Measurements from ENCODE around the gene LAGE3.
A peak's percentile ranks its signal among the peaks of the same experiment; 100 is the strongest.

Gene LAGE3

DNA sequence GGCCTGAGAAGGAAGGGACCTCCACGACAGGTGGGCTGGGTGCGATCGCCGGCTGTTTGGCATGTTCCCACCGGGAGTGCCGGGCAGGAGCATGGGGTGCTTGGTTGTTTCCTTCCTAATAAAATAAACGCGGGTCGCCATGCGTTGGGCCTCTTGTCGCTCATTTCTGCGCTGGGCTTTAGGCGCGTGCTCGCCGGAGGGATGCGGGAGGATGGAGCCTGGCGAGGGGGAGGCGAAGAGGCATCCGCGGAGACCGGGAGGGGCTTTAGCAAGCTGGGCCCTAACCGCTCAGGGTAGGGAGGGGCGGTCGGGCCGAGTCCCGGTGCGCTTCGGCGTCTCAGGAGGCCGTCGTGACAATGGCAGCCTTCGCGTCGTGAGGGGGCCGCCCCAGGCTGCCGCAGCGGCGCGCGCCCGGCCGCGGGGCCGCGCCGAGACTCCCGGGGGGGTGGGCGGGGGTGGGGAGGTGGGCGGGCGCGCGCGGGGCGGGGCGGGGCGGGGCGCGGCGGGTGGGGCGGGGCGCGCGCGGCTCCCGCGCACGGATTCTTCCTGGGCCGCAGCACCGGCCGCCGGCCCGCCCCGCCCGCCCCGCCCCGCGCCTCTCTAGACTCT is 42.6 kb downstream of the LAGE3 start:
- H3K4me3 ChIP-seq (ENCODE audit: low read depth, low read length): no peak overlapping the region
- peak; percentile 51 for DNase-seq (ENCODE audit: low read depth)
- TF ChIP-seq MYC (IDR thresholded peaks at IDR 0.05; ENCODE audit: low read depth, low read length) (no peak), POLR2A (IDR thresholded peaks at IDR 0.05; ENCODE audit: extremely low read depth, insufficient read length) (no peak)
- TF ChIP-seq, protein P1, sequence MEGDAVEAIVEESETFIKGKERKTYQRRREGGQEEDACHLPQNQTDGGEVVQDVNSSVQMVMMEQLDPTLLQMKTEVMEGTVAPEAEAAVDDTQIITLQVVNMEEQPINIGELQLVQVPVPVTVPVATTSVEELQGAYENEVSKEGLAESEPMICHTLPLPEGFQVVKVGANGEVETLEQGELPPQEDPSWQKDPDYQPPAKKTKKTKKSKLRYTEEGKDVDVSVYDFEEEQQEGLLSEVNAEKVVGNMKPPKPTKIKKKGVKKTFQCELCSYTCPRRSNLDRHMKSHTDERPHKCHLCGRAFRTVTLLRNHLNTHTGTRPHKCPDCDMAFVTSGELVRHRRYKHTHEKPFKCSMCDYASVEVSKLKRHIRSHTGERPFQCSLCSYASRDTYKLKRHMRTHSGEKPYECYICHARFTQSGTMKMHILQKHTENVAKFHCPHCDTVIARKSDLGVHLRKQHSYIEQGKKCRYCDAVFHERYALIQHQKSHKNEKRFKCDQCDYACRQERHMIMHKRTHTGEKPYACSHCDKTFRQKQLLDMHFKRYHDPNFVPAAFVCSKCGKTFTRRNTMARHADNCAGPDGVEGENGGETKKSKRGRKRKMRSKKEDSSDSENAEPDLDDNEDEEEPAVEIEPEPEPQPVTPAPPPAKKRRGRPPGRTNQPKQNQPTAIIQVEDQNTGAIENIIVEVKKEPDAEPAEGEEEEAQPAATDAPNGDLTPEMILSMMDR (IDR thresholded peaks at IDR 0.05; ENCODE audit: low read depth, low read length): no peak
- TF ChIP-seq, protein P2, sequence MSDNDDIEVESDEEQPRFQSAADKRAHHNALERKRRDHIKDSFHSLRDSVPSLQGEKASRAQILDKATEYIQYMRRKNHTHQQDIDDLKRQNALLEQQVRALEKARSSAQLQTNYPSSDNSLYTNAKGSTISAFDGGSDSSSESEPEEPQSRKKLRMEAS (IDR thresholded peaks at IDR 0.05; ENCODE audit: low read depth, low read length): no peak

DNA sequence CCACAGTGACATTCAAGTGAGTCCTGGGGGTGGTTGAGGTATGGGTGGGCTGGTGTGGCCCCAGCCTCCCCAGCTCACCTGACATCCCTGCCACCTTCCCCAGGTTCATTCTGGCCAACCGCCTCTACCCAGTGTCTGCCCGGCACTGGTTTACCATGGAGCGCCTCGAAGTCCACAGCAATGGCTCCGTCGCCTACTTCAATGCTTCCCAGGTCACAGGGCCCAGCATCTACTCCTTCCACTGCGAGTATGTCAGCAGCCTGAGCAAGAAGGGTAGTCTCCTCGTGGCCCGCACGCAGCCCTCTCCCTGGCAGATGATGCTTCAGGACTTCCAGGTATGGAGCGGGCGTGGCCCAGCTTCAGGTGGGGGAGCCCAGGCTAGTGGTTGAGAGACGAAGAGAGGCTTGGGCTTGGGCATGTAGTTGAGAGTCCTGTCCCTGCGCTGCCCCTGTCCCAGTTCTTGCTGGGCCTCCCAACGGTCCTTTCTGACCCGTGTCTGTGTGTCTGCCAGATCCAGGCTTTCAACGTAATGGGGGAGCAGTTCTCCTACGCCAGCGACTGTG is 43.8 kb downstream of the LAGE3 start:
- H3K4me3 ChIP-seq (ENCODE audit: low read depth, low read length): no peak overlapping the region
- DNase-seq (ENCODE audit: low read depth): no peak
- no peak for TF ChIP-seq POLR2A (IDR thresholded peaks at IDR 0.05; ENCODE audit: extremely low read depth, insufficient read length)
- TF ChIP-seq, protein P2 (IDR thresholded peaks at IDR 0.05; ENCODE audit: low read depth, low read length): no peak
- TF ChIP-seq, protein P1 (IDR thresholded peaks at IDR 0.05; ENCODE audit: low read depth, low read length): no peak
- TF ChIP-seq MYC (IDR thresholded peaks at IDR 0.05; ENCODE audit: low read depth, low read length): no peak

DNA sequence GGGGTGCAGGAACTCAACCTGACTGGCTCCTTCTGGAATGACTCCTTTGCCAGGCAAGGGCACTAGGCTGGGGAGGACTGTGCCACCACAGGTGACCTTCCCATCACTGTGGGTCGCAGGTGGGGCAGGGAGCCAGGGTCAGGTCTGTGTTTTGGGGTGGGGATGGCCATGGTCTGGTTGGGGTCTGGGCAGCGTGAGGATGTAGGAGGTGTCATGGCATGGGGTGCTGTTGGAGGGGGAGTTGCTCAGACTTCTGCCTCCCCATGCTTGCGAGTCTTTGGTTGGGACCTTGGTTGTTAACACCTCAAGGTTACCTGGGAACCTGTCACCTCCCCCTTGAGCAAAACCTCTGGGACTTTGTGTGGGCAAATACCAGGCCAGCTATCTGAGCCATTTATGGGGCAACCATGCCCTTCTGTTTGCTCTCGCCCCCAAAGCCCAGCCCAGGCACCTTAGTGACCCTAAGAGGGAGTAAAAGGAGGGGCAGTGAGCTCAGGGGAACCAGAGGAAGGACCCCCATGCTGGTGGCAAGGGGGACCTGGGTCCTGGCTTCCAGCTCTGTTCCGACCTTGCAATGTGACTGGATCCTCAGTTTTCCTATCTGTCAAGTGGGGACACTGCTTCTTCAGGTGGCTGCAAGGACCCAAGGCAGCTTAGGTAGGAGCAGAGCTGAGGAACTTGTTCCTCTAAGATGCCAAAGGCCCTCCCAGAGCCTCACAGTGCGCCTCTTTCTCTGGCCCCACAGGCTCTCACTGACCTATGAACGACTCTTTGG is 44.5 kb downstream of the LAGE3 start:
- no peak for DNase-seq (ENCODE audit: low read depth)
- TF ChIP-seq MYC (IDR thresholded peaks at IDR 0.05; ENCODE audit: low read depth, low read length) (no peak), POLR2A (IDR thresholded peaks at IDR 0.05; ENCODE audit: extremely low read depth, insufficient read length) (no peak)
- TF ChIP-seq, protein P1 (IDR thresholded peaks at IDR 0.05; ENCODE audit: low read depth, low read length): no peak
- TF ChIP-seq, protein P2 (IDR thresholded peaks at IDR 0.05; ENCODE audit: low read depth, low read length): no peak
- no peak overlapping the region for H3K4me3 ChIP-seq (ENCODE audit: low read depth, low read length)

DNA sequence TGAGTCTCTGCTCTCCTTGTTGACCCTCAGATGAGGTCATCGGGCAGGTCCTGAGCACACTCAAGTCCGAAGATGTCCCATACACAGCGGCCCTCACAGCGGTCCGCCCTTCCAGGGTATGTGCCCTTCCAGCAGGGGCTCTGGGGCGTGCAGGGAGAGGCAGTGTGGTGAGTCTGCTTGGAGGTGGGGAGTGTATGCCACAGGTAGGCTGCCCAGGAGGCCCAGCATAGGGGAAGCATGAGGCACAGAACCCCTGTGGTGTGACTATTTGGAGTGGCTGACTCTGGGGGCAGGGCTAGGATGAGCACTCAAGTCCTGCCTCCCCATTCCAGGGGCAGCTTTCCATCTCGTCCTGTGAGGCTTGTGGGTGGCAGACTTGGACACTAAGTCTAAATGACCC is 45.5 kb downstream of the LAGE3 start:
- TF ChIP-seq, protein P2 (IDR thresholded peaks at IDR 0.05; ENCODE audit: low read depth, low read length): no peak
- no peak for TF ChIP-seq MYC (IDR thresholded peaks at IDR 0.05; ENCODE audit: low read depth, low read length)
- TF ChIP-seq, protein P1 (IDR thresholded peaks at IDR 0.05; ENCODE audit: low read depth, low read length): no peak
- no peak for DNase-seq (ENCODE audit: low read depth)
- H3K4me3 ChIP-seq (ENCODE audit: low read depth, low read length): no peak overlapping the region

DNA sequence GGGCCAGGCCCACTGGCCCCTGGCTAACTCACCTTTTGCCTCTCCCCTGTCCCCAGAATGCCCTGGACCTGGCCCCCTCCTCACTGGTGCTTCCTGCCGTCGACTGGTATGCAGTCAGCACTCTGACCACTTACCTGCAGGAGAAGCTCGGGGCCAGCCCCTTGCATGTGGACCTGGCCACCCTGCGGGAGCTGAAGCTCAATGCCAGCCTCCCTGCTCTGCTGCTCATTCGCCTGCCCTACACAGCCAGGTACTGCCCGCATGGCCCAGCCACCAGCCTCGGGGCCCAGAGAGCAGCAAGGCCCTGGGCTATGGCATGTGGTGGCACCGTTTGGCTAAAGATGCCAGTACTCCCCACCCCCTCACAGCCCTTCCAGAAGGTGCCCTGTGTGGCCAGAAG is 46.9 kb downstream of the LAGE3 start:
- TF ChIP-seq, protein P2 (IDR thresholded peaks at IDR 0.05; ENCODE audit: low read depth, low read length): no peak
- TF ChIP-seq, protein P1 (IDR thresholded peaks at IDR 0.05; ENCODE audit: low read depth, low read length): no peak
- no peak for TF ChIP-seq POLR2A (IDR thresholded peaks at IDR 0.05; ENCODE audit: extremely low read depth, insufficient read length)
- no peak for TF ChIP-seq MYC (IDR thresholded peaks at IDR 0.05; ENCODE audit: low read depth, low read length)
- DNase-seq (ENCODE audit: low read depth): no peak
- H3K4me3 ChIP-seq (ENCODE audit: low read depth, low read length): no peak overlapping the region

Measured in NB4 (cell line).